Omental fat pad (tissue), 4 donors: ENCODE data around the gene TNIK. TPM values are rescaled to one million over a fixed set of nuclear protein-coding genes. Genes with fewer than 3 reads are reported as not detected.

Experiments
- ATAC-seq: fragments of 150-250 bp; one replicate; pipeline ENCODE4 v1.9.1; 2016; ENCODE audit warnings: mild to moderate bottlenecking, moderate library complexity; ENCODE audit not compliant: low FRiP score
- DNase-seq: peaks from one replicate; pipeline ENCODE4 v3.0.0-alpha.2; 2019; ENCODE audit warnings: low spot score
- CTCF ChIP-seq, 3 donors: fragments of 450-650 bp; IDR thresholded peaks; one replicate each; pipeline ENCODE4 v1.5.1; 2016 to 2017; ENCODE audit warnings: antibody characterized with exemption in 3 of 3, mild to moderate bottlenecking in 3 of 3, moderate library complexity in 2 of 3
- total RNA-seq, 4 donors: library from RNA; depleted of rRNA; stranded (reverse); fragments of >200 nt; gene quantifications; one replicate each; pipeline ENCODE4 v1.1.0, GENCODE V29; 2016

The TNIK gene
- total RNA-seq, 4 donors from 2014 or later: 3.9 to 12.8 (median 6.5) TPM

DNA sequence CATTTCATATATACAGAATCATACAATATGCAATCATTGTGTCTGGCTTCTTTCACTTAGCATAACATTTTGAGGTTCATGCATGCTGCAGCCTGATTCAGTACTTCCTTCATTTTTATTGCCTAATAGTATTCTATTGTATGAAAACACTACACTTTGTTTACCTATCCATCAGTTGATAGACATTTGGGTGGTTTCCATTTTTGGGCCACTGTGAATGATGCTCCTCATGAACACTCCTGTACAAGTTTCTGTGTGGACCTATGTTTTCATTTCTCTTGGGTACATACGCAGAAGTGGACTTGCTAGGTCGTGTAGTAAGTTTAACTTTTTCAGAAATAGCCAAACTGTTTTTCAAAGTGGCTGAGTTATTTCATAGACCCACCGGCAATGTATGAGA, 18.8 kb downstream of the TNIK start:
- TF ChIP-seq CTCF (IDR thresholded peaks at IDR 0.05): no peak
- DNase-seq (no peak), ATAC-seq (no peak)

DNA sequence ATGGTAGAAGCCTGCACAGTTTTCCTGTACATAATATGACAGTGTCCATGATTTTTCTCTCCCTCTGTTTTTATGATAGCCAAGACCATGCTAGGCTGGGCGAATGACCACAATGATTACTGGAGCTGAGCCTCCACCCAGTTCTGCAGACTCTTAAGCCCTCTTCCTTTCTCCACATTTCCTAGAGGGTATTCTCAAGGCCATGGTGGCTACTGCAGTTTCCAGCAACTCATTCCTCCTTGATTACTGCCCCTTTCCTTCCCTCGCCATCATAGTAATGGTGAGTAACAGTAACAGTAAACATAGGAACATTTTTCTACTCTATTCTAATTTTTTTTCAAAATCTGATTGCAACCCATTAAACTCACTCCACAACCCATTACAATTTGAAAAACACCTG, 20.2 kb downstream of the TNIK start:
- TF ChIP-seq CTCF (IDR thresholded peaks at IDR 0.05): no peak
- ATAC-seq (no peak), DNase-seq (no peak)

- no peak for DNase-seq
- no peak for TF ChIP-seq CTCF (IDR thresholded peaks at IDR 0.05)
- no peak for ATAC-seq
Measured at GRCh38 chr3:171437115-171437756, 23.0 kb downstream of the TNIK start.

GRCh38 chr3:171436380-171436779, 23.8 kb downstream of the TNIK start:
- no peak for TF ChIP-seq CTCF (IDR thresholded peaks at IDR 0.05)
- ATAC-seq: no peak
- no peak for DNase-seq

GRCh38 chr3:171435757-171436156, 24.4 kb downstream of the TNIK start:
- no peak for ATAC-seq
- DNase-seq: no peak
- no peak for TF ChIP-seq CTCF (IDR thresholded peaks at IDR 0.05)

- DNase-seq: no peak
- TF ChIP-seq CTCF (IDR thresholded peaks at IDR 0.05): no peak
- no peak for ATAC-seq
Measured at GRCh38 chr3:171435143-171435542, 25.1 kb downstream of the TNIK start.

- DNase-seq (no peak), ATAC-seq (no peak)
- no peak for TF ChIP-seq CTCF (IDR thresholded peaks at IDR 0.05)
Measured at GRCh38 chr3:171432548-171432947, 27.7 kb downstream of the TNIK start.
